Activated gamma-delta T cell treated with Interleukin-2 at 50 U/mL for 16 hours (primary cell): Measurements from ENCODE around the gene CLCF1.

Experiments used
- DNase-seq: peaks from one replicate; pipeline ENCODE4 v3.0.0-alpha.2; 2020

CLCF1 gene

DNA sequence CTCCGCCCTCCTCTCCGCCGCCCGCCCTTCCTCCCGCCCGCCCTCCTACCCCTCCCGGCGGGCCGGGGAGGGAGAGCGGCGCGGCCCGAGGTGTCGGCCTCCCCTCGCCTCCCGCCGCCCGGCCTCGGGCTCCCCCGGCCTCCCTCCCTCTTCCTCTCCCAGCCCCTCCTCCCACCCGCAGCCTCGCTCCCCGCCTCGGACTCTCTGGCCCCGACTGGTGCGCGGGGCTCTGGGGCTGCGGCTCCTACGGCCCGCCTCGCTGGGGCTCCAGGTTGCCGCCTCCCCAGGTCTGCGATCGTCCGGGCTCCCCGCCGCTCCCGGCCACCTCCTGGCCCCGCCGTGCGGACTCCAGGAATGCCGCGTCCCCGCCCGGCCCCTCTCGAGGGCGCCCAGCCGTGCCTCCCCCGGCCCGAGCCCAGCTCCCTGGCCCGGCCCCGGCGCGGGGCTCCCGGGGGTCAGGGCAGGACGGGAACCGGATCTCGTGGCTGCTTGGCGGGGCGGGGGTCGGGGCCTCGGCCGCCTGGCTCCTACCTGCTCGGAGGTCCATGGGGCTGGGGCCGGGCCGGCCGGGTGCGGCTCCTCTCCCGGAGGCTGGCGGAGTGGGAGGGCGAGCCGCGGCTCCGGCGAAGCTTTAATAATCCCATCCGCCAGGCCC, at the start of gene CLCF1:
Gene CLCF1, minus strand, starts transcription at position 606 of the 655 bp plus-strand sequence. Its CDS starts 59 bp downstream, at position 547.
- DNase-seq, result peak; percentile 31

DNA sequence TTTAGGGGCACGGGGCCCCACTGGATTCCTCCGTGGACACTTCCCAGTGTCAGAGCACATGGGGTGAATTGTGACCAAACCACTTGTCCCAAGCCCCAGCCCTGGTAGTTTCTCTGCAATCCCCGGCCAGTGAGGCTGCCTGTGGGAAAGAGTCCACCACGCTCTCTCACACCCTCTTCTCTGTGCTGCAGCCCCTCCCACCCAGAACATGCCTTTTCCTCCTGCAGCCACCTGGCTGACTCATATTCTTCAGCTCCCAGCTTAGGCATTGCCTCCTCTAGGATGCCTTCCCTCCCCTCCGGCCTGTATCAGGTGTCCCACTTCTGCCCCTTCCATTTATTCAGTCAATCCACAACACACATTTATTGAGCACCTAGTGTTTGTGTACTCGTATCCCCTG, 49.5 kb upstream of the CLCF1 start:
- DNase-seq, result no peak

DNA sequence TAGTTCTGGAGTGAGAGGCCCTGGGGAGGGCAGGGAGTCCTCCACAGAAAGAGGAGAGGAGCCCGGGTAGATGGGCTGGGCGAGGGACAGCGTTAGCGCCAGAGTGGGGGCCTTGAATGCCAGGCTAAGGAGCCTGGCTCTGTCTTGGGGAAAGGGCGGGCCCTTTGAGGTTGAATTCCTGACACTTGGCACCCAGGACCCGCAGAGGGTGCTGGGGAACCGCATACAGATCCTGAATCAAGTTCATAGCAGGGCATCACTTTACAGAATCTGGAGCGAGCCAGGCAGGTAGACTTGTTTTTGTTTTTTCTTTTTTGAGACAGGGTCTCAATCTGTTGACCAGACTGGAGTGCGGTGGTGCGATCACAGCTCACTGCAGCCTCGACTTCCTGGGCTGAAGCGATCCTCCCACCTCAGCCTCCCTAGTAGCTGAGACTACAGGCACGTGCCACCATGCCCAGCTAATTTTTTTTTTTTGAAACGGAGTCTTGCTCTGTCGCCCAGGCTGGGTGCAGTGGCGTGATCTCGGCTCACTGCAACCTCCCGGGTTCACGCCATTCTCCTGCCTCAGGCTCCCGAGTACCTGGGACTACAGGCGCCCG, 48.1 kb upstream of the CLCF1 start:
- DNase-seq, result no peak

DNA sequence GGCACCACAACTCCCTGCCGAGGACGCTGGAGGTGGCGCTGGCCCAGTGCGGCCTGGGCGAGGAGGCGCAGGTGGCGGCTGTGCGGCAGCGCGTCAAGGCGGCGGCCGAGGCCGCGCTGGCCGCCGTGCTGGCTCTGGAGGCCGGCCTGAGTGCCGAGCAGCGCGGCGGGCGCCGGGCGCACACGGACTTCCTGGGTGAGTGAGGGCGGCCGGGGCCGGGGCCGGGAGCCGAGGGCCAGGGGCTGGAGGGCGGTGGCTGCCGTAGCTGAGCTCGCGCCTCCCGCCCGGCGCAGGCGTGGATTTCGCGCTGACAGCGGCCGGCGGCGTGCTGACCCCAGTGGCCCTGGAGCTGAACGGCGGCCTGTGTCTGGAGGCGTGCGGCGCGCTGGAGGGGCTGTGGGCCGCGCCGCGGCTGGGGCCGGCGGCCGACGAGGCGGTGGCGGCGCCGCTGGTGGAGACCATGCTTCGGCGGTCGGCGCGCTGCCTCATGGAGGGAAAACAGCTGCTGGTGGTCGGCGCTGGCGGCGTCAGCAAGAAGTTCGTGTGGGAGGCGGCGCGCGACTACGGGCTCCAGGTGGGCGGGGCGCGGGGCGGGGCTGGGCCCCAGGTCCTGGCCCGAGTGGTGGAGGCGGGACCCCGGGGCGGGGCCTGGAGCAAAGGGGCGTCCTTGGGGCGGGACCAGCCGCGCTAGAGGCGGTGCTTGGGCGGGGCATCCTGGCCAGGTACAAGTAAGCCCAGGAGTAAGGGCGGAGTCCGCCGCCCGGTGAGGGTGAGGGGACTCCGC, 47.4 kb upstream of the CLCF1 start:
- DNase-seq, result peak; percentile 99

DNA sequence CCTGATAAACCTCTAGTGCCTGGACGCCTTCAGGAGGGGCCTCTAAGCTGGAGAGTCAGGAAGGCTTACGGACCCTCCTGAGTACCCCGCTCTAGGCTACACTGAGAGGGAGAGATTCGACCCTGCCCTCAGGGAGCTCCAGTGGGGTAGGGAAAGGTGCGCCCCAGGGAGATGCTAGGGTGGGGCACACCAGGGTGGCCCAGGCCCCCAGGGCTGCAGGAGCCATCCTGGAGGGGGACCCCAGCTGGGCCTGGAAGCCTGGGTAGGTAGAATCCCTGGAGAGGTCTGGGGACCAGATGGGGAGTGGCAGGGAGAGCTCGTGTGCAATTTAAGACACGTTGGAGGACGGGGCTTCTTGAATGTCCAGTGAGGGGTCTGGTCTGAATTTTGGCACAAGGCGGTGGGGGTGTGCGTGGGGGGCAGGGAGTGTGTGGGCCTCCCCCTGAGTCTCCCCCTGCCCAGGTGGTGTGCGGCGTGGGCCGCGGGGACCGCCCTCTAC, 46.8 kb upstream of the CLCF1 start:
- DNase-seq, result no peak

DNA sequence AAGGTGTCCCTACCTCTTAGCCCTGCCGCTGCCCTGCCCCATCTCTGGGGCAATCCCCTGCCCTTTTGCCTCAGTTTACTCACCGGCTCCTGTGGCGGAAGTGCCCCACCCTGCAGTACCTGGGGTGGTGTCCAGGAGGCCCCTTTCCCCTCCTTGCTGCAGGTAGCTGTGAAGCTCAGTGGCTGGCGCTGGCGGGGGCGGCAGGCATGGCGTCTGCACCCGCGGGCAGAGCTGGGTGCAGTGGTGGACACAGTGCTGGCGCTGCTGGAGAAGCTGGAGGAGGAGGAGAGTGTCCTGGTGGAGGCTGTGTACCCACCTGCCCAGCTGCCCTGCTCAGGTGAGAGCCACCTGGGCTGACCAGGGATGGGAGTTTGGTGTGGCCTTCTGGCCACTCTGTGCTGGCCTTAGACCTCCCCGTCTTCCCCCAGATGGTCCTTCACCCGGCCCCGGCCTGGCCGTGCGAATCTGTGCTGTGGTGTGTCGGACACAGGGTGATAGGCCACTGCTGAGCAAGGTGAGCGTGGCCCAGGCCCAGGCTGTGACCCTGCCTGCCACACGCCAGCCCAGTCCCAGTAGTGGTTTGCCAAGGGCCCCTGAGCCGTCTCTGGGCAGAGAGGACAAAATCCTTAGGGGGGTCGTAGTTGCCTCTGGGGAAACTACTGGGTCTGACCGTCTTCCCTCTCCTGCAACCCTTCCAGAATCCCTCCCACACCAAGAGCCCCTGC, 46.1 kb upstream of the CLCF1 start:
- DNase-seq, result no peak

DNA sequence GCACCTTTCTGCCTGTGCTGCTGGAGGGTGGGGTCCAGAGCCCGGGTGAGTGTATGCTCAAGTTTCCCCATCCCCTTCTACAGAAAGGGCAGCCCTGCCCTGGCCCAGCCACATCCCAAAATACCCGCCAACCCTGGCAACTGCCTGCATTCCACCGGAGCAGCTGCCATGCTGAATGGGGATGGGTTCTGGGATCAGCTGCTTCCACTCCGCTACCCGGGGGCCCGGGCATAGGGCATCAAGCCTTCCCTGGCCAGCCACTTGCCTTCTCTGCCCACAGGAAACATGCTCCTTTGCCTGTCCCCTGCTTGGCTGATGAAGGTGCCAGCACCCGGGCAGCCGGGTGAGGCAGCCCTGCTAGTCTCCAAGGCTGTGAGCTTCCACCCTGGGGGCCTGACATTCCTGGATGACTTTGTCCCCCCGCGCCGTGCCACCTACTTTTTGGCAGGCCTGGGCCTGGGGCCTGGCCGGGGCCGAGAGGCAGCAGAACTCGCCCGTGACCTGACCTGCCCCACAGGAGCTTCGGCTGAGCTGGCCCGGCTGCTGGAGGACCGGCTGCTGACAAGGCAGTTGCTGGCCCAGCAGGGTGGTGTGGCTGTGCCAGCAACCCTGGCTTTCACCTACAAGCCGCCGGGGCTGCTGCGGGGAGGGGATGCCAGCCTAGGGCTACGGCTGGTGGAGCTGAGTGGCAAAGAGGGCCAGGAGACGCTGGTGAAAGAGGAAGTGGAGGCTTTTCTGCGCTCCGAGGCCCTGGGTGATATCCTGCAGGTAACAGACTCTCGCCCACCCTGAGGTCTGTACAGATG, 45.3 kb upstream of the CLCF1 start:
- peak; percentile 57 for DNase-seq

DNA sequence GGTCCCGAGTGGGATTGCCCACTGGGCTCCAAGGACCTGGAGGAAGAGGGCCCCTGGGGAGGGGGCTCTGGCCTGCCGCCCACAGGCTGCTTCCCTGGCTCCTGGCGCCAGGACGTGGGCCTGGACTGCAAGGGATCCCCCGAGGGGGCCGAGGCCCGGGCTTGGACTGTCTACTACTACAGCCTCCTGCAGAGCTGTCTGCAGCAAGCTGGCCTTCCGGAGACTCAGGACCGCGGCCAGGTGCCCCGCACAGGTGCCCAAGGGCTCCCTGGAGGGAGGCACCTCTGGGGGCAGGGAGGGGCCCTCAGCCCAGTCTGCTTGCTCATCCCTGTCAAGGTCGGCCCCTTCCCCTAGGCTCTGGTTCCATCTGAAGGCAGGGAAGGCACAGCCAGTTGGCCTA, 44.0 kb upstream of the CLCF1 start:
- DNase-seq, result no peak

DNA sequence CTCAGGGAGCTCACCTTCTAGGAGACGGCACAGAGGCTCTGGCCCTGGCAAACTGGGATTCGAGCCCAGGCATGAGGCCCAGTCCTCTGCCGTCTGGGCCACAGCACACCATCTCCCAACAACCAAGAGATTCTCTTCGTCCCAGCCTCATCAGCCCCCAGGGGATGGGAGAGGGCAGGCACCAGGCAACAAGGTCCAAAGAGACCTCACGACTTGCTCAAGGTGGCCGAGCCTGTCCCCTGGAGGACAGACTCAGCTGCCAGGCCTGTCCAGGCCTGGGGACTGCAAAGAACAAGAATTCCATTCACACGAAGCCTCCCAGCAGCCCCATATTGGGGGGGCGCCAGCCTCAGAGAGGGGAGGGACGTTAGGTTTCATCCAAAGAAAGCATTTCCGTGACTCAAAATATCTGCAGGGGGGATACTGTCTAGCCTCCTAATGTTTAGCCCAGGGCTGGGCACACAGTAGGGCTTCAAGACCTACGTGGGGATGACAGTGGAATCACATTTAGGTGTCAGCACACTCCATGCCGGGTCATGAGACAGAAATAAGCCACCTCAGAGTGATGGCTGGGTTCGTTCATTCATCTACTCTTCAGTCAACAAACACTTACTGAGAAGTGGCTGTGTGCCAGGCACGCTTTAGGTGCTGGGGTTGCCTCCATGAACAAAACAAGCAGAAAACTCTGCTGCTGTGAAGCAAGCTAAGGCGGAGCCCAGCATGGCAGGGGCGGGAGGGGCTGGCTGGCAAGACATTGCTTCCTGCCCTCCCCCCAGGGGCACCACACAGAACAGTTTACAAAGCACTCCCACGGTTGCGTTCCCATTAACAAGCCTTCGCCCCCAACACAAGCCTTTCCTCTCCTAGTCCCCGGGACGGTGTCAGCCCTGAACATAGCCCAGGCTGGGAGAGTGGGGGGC, 43.3 kb upstream of the CLCF1 start:
- peak; percentile 87 for DNase-seq

DNA sequence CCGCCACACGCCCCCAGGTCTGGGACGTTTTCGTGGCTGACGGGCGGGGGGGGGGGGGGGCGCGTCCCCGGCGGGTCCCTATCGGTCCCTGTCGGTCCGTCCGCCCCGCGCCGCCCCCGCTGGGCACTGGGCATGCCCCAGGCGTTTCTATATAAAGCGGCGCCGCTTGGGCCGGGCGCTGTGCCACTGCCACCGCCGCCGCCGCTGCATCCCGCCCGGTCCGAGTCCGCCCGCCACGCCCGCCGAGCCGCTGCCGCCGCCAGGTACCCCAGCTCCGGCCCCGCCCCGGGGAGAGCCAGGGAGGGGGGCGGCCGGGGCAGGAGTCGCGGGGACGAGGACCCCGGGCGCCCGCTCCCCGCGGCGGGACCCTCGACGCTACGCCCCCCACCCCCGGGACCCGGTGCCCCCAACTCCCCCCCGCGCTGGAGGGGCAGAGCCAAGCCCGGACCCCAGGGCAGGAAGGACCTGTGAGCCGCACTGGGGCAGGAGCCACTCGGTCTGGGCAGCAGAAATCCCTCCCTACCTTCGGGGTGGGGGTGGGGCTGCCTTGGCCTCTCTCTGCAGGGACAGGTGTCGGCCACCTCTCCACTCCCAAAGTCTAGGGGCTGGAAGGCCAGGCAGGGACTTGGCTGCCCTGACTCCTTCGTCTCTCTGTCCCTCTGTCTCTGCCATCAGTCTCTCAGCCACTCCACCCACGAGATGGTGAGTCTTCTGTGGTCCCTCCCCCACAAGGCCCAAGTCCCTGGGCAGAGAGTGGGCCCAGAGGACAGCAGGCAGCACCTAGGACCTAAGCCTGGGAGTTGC, 42.3 kb upstream of the CLCF1 start, which contains the start of gene CARNS1:
Gene CARNS1, plus strand, starts transcription at position 178 of the 804 bp plus-strand sequence. Its CDS starts 522 bp downstream, at position 700.
- no peak for DNase-seq

DNA sequence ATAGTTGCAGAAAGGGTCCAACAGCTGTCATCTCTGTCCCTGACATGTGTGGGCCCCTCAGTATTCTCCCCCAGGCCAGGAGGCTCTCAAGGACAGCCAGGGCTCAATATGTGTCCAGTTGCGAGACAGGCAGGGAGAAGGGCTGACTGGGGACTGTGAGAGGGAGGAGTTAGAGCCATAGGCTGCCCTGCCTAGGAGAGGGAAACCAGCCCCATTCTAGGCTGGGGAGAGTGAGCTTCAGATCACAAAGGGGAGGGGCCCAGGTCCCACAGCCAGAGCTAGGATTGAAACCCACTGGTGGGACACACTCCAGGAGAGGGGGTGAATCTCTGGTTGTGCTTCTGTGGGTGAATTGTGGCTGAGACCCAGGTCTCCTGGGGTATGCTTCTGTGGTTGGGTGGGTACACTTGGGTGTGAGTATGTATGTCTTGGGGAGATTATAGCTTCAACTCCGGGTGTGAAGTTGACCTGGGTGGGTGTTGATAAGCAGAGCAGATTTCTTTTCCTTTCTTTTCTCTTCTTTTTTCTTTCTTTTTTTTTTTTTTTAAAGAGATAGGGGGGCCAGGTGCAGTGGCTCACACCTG, 40.0 kb upstream of the CLCF1 start:
- DNase-seq, result no peak

DNA sequence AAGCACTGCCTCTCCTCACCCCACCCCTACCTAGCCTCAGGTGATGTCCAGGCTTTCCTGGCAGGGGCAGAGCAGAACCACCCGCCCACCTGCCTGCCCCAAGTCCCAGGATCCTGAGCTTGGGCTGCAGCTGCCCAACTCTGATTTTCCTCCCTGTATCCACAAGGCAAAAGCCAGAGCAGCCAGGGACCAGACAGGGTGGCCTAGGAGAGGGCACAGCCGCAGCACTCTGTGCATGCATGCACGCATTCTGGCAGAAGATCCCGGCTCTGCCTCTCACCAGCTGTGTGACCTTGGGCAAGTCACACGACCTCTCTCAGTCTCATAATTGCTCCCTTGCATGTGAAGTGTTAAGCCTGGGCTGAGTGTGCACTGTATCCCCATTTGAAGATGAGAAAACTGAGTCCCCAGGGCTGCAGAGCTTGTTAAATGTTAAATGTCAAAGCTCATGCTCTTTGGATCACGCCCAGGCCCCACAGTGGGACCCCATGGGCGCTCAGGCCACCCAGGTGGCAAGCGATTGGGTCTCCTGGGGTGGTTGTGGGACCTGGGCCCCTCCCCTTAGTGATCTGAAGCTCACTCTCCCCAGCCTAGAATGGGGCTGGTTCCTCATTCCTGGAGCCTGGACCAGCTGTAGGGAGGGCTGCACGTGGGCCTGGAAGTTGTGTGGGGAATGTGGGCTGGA, 39.2 kb upstream of the CLCF1 start:
- DNase-seq, result no peak

DNA sequence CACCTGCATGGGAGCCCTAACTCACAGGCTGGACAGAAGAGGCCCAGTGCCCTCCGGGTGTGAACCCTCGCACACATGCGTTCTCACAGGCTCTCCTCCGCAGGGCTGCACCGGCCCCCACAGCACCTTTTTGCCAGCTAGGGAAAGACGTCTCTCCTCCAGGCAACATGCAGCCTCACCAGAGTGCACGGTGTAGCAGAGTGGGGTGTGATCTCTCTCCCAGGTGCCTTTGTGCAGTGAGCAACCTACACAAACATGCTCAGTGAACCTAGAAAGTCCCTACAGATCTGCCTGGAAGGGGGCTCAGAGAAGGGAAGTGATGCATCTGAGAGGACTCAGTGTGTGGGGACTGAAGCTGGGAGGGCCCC, 38.4 kb upstream of the CLCF1 start:
- DNase-seq, result no peak

DNA sequence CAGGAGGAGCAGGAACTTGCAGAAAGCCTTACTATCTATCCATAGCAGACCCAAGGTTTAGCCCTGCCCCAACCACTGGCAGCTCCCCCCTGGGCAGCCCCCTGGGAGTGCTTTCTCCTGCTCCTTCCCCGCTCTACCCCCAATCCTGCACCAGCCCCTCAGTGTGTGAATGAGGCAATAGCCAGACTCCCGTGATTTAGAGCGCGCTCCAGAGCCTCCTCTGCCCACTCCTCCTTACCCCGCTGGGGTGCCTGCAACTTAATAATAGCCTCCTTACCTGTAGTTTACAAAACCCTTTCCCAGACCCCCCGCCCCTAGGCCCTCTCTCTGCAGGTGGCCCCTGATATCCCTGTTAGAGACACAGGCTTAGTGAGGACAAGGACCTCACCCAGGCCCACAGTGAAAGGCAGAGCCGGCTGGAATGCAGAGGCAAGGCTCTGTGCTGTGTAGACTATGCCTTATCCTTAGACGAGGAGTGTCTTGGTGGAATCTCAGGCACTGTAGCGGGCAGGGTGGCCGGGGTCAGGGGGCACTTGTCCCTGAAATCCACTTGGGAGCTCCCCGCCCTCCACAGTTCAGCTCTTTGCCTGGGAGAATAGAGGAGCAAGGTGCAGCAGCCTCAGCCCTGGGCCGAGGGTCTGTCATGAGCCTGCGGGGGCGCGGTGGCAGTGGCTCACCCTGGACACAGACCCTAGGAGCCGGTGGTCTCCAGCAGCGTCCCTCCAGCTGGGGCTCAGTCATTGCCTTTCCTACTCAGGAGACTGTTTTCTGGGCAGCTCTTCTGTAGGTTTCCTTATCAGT, 37.8 kb upstream of the CLCF1 start:
- no peak for DNase-seq

DNA sequence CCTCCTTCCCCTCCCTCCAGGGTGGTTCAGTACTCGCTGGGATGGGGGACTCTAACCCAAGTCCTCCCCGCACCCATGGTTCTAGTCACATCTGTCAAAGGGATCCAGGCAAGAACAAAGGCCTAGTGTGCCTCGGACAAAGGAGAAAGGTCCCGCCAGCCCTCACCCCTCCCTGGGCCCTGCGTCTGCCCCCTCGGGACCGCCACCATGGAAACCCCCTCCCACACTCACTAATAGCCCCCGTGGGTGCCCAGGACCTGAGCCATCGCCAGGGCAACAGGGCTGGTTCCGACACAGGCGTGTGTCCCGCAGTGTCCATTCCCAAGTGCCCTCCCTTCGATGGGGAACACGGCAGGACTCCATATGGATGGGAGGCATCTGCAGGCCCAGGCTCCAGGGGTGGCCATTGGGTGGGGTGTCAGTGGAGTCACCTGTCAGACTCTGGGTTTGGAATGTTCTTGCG, 37.0 kb upstream of the CLCF1 start:
- no peak for DNase-seq

DNA sequence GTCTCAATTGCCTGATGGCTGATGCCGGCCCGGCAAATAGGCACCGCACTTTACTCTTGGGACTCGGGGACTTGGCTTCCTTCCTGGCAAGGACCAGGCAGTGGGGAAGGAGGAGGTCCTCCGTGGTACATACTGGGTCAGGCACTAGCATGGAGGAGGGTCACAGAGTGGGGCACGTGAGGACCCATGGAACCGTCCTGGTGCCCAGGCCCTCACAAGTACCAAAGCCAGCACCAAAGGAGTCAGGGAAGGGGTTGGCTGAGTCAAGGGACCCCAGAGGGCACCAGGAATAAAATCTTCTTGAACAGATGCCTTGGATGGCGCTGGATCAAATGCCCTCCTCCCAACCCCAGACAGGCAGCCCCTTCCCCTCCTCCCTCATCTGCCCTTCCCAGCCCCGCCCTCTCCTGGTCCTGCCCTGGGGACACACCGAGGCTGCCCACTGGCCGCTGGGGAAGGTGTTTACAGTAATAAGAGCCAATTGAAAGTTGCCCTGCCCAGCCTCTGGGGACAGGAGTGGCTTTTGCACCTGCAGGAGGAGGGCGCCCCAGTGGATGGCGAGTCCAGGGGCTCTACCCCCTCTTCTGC, 36.5 kb upstream of the CLCF1 start:
- no peak for DNase-seq

DNA sequence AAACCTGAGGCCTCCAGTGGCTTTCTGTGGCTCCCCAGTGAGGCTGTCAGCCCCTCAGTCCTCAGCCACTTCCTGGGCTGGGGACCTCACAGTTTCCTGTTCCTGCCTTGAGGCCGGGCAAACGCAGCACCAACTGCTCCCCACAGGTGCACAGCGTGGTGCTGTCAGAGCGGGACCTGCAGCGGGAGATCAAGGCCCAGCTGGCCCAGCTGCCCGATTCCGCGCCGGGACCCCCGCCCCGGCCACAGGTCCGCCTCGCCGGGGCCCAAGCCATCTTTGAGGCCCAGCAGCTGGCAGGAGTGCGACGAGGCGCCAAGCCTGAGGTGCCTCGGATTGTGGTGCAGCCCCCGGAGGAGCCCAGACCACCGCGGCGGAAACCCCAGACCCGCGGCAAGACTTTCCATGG, 35.9 kb upstream of the CLCF1 start:
- peak; percentile 82 for DNase-seq
